PC-3 (cell line): ENCODE data around the gene EVA1B. TPM values are rescaled to one million over a fixed set of nuclear protein-coding genes. Genes with fewer than 3 reads are reported as not detected.

Experiments used
- ATAC-seq: fragments of 200-7000 bp; cut with Tn5 transposase; 2 replicates; pipeline ENCODE4 v1.9.1; 2020; ENCODE audit warnings: mild to moderate bottlenecking, moderate library complexity
- BruUV-seq: library from RNA; stranded (reverse); fragments of 400-500 nt; replicated peaks from 2 replicates; lab custom pipeline; 2021; lab: Mats Ljungman, UMichigan
- CTCF ChIA-PET: fragments of 300-600 bp; sonication (Branson Sonifier 250); formaldehyde crosslinking; loops from one replicate; lab custom pipeline; 2022; ENCODE audit warnings: antibody characterized with exemption; lab: Charles Lee
- POLR2A ChIA-PET: fragments of 300-600 bp; sonication (Branson Sonifier 250); formaldehyde crosslinking; loops from one replicate; lab custom pipeline; 2022; ENCODE audit warnings: antibody characterized with exemption; ENCODE audit not compliant: unreplicated experiment; lab: Charles Lee
- DNase-seq: peaks from one replicate; pipeline ENCODE4 v3.0.0-alpha.2; 2015
- H2AFZ ChIP-seq: fragments of 300-600 bp; sonication (generic); 2 replicates; pipeline ENCODE4 v1.6.0; 2016; ENCODE audit warnings: antibody characterized with exemption, low read length
- H3F3A ChIP-seq: fragments of 300-600 bp; sonication (generic); one replicate; pipeline ENCODE4 v1.6.0; 2017; ENCODE audit warnings: antibody characterized with exemption, low read length, control low read depth, mild to moderate bottlenecking; ENCODE audit not compliant: unreplicated experiment
- H3K27ac ChIP-seq: fragments of 300-600 bp; sonication (generic); 2 replicates; pipeline ENCODE4 v1.5.1; 2016; ENCODE audit warnings: mild to moderate bottlenecking, low read length
- H3K27me3 ChIP-seq: fragments of 300-600 bp; sonication (generic); 2 replicates; pipeline ENCODE4 v1.6.1; 2016; ENCODE audit warnings: low read length, mixed read lengths
- H3K36me3 ChIP-seq: fragments of 300-600 bp; sonication (generic); 2 replicates; pipeline ENCODE4 v1.6.1; 2016; ENCODE audit warnings: low read depth, mixed run types, low read length, mixed read lengths
- H3K4me1 ChIP-seq: fragments of 300-600 bp; sonication (generic); 2 replicates; pipeline ENCODE4 v1.5.1; 2016; ENCODE audit warnings: low read length; ENCODE audit not compliant: insufficient read depth
- H3K4me2 ChIP-seq: fragments of 300-600 bp; sonication (generic); 2 replicates; pipeline ENCODE4 v1.6.0; 2016; ENCODE audit warnings: low read length
- H3K4me3 ChIP-seq: fragments of 300-600 bp; sonication (generic); 2 replicates; pipeline ENCODE4 v1.5.1; 2016; ENCODE audit warnings: mild to moderate bottlenecking, low read length, mixed read lengths
- H3K79me2 ChIP-seq: fragments of 300-600 bp; sonication (generic); 2 replicates; pipeline ENCODE4 v1.6.1; 2017; ENCODE audit warnings: low read length, mixed read lengths
- H3K9ac ChIP-seq: fragments of 300-600 bp; sonication (generic); 2 replicates; pipeline ENCODE4 v1.6.0; 2016; ENCODE audit warnings: mild to moderate bottlenecking, low read length
- H3K9me2 ChIP-seq: fragments of 300-600 bp; sonication (generic); replicated peaks from 2 replicates; pipeline ENCODE4 v1.6.1; 2016; ENCODE audit warnings: mixed run types, low read length, mixed read lengths
- H3K9me3 ChIP-seq: fragments of 300-600 bp; sonication (generic); 2 replicates; pipeline ENCODE4 v1.6.1; 2016; ENCODE audit warnings: low read length, mixed read lengths
- H4K20me1 ChIP-seq: fragments of 300-600 bp; sonication (generic); 2 replicates; pipeline ENCODE4 v1.6.1; 2016; ENCODE audit warnings: low read length, mixed read lengths
- EZH2 ChIP-seq: fragments of 300-600 bp; sonication (generic); IDR thresholded peaks from one replicate; pipeline ENCODE4 v1.6.1; 2017; ENCODE audit warnings: antibody characterized with exemption, mild to moderate bottlenecking, low read length; ENCODE audit not compliant: unreplicated experiment
- EZH2phosphoT487 ChIP-seq: fragments of 300-600 bp; sonication (generic); IDR thresholded peaks from 2 replicates; pipeline ENCODE4 v1.6.1; 2018; ENCODE audit warnings: mild to moderate bottlenecking, antibody characterized with exemption, low read length, borderline replicate concordance
- intact Hi-C: fragments of 100-400 bp; cut with micrococcal nuclease; formaldehyde crosslinking; loops from 2 replicates; pipeline ENCODE4 v1.9.0; 2023
- total RNA-seq: library from RNA; depleted of rRNA; stranded (reverse); fragments of >200 nt; gene quantifications from 2 replicates; pipeline ENCODE4 v1.2.3, GENCODE V29; 2014
- TF ChIP-seq, protein P1 (sequence below): fragments of 300-600 bp; sonication (generic); conservative IDR thresholded peaks from 2 replicates; pipeline ENCODE4 v1.5.1; 2017; ENCODE audit warnings: antibody characterized with exemption, low read depth, mild to moderate bottlenecking, low read length

Gene EVA1B
- total RNA-seq, 1 experiment from 2014 or later, result 89.1 TPM

GRCh38 chr1:36341626-36342320 is 18.3 kb upstream of the EVA1B start:
- ChIA-PET CTCF (interaction anchor here (0.5 to 1.7 kb wide), 4 partner anchors 27 to 1466 kb away, joined by 3 to 17 read pairs (median 5); partner anchors contain the start of genes C1orf122 and YRDC), POLR2A (no interaction called here)
- intact Hi-C loops, result loop anchor here (1.0 to 5.0 kb wide), 3 partner anchors 28 to 79 kb away; partner anchors contain the start of gene STK40
- no peaks in the 10 kb centered on the region for H3K79me2 ChIP-seq
- H3K27me3 ChIP-seq, result no peaks in the 10 kb centered on the region
- H3K4me1 ChIP-seq, result peaks cover 15% of the 10 kb centered on the region
- no peaks in the 10 kb centered on the region for H3K9me2 ChIP-seq
- H3K27ac ChIP-seq, result no peak overlapping the region
- no peak overlapping the region for H3K4me2 ChIP-seq
- no peak overlapping the region for H2AFZ ChIP-seq
- BruUV-seq, result no TSS peak
- no peak for DNase-seq
- no peak overlapping the region for H3K4me3 ChIP-seq
- H3F3A ChIP-seq, result no peaks in the 10 kb centered on the region
- peaks cover 19% of the 10 kb centered on the region; the same call in 1 of the 2 replicates for H3K36me3 ChIP-seq
- H3K9me3 ChIP-seq, result no peaks in the 10 kb centered on the region
- no peak for ATAC-seq
- H4K20me1 ChIP-seq, result no peaks in the 10 kb centered on the region
- no peak overlapping the region for H3K9ac ChIP-seq
- TF ChIP-seq, protein P1, sequence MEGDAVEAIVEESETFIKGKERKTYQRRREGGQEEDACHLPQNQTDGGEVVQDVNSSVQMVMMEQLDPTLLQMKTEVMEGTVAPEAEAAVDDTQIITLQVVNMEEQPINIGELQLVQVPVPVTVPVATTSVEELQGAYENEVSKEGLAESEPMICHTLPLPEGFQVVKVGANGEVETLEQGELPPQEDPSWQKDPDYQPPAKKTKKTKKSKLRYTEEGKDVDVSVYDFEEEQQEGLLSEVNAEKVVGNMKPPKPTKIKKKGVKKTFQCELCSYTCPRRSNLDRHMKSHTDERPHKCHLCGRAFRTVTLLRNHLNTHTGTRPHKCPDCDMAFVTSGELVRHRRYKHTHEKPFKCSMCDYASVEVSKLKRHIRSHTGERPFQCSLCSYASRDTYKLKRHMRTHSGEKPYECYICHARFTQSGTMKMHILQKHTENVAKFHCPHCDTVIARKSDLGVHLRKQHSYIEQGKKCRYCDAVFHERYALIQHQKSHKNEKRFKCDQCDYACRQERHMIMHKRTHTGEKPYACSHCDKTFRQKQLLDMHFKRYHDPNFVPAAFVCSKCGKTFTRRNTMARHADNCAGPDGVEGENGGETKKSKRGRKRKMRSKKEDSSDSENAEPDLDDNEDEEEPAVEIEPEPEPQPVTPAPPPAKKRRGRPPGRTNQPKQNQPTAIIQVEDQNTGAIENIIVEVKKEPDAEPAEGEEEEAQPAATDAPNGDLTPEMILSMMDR, result no peak
- TF ChIP-seq EZH2 (no peak), EZH2phosphoT487 (no peak)

DNA sequence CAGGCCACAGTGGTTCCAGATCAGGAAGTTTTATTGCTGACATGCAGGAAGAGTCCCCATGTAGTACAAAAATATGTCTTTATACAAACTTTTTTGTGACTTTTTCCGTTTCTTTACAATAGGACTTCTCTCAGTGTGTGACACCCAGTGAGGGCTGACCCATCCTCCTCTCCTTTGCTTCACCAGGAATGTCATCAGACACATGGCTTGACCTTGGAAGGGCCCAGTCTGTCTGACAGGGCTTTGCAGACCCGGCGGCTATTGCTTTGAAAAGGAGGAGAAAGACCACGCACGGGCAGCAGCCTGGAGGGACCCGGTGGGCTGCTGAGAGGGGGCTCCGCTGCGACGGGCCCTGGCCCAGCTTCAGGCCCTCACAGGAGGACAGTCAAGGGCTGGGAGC is 16.2 kb upstream of the EVA1B start:
- no peaks in the 10 kb centered on the region for H3K9me3 ChIP-seq
- intact Hi-C loops, result loop anchor here (5.0 kb wide), 1 partner anchor 48 kb away; the partner anchor contains the start of gene STK40
- H3K36me3 ChIP-seq, result peaks cover 12% of the 10 kb centered on the region; the same call in 1 of the 2 replicates
- no peak overlapping the region for H3K9ac ChIP-seq
- TF ChIP-seq, protein P1, result no peak
- TF ChIP-seq EZH2phosphoT487 (no peak), EZH2 (no peak)
- no peak for ATAC-seq
- ChIA-PET POLR2A (no interaction called here), CTCF (no interaction called here)
- no peaks in the 10 kb centered on the region for H3K79me2 ChIP-seq
- H3K4me1 ChIP-seq, result peaks cover 15% of the 10 kb centered on the region
- no peaks in the 10 kb centered on the region for H3K9me2 ChIP-seq
- no peak overlapping the region for H2AFZ ChIP-seq
- no peak for DNase-seq
- no peaks in the 10 kb centered on the region for H4K20me1 ChIP-seq
- no peak overlapping the region for H3K4me3 ChIP-seq
- H3K4me2 ChIP-seq, result no peak overlapping the region
- no peaks in the 10 kb centered on the region for H3K27me3 ChIP-seq
- no TSS peak for BruUV-seq
- no peaks in the 10 kb centered on the region for H3F3A ChIP-seq
- H3K27ac ChIP-seq, result no peak overlapping the region

DNA sequence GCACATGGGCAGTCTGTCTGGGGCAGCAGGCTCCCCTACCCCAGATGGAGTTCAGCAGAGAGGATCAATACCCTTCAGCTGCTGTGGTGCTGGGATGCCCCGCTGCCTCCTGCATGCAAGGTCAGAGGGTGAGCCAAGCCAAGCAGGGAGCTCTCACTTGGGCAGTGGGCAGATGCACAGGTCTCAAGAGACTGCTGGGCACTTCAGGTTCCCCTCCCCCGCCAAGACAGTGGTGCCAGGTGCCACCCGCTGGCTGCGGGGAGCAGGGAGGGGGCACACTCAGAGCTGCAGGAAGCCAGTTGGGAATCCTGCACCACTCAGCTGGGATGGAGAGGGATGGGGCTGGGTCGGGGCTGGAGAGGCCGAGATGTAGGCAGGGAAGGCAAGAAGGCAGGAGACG is 15.8 kb upstream of the EVA1B start:
- Histone ChIP-seq H3K27ac (no peak overlapping the region), H3F3A (no peaks in the 10 kb centered on the region), H3K9me3 (no peaks in the 10 kb centered on the region), H3K4me2 (no peak overlapping the region), H3K9me2 (no peaks in the 10 kb centered on the region), H3K9ac (no peak overlapping the region), H3K4me1 (peaks cover 15% of the 10 kb centered on the region), H3K4me3 (no peak overlapping the region), H3K36me3 (peaks cover 12% of the 10 kb centered on the region; the same call in 1 of the 2 replicates), H4K20me1 (no peaks in the 10 kb centered on the region), H3K79me2 (no peaks in the 10 kb centered on the region), H2AFZ (no peak overlapping the region), H3K27me3 (no peaks in the 10 kb centered on the region)
- DNase-seq (no peak), ATAC-seq (no peak)
- ChIA-PET POLR2A (no interaction called here), CTCF (no interaction called here)
- no TSS peak for BruUV-seq
- TF ChIP-seq EZH2 (no peak), EZH2phosphoT487 (no peak)
- TF ChIP-seq, protein P1, result no peak
- intact Hi-C loops, result no loop called here
